ENCODE measurements around the gene ANKRD65.

The ANKRD65 gene

DNA sequence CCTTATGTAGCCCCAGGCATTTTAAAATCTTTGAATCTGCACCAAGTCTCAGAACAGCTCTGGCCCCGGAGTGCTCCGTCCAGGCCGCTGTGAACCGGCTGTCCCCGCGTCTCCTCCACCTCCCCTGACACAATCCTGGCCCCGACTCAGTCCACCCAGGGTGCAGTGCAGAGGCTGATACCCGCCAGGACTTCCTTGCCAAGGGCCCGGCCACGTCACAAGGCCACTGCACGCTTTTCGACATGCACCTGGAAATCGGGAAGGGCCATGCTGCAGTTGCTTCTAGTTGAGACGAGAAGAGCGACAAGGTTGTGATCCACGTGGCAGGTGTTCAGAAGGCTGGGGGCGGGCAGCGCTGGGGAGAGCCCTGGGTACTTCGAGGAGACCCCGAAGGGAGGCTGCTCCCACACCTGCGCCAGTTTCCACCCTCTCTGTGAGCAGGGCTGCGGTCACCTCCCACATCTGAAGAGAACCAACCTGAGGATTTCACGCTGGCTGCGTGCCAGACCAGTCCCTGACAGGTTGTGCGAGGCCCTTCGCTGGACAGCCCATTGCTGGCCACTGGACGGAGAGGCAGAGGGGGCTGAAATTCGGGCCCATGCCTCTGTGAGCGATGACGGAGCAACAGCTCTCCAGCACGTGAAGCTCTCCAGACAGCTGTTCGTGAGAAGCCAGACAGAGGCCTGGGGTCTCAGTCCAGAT lies 21.1 kb upstream of the ANKRD65 start:
- in situ Hi-C loops (cut with MboI; ENCODE audit: low sequenced_read_pairs), result no loop called here

- in situ Hi-C loops (cut with MboI; ENCODE audit: low sequenced_read_pairs), result no loop called here
These were observed 20.2 kb upstream of the ANKRD65 start for GRCh38 chr1:1441002-1441888.

- in situ Hi-C loops (cut with MboI; ENCODE audit: low sequenced_read_pairs), result no loop called here
These were observed 19.4 kb upstream of the ANKRD65 start for GRCh38 chr1:1440262-1441001.

GRCh38 chr1:1439546-1440261 lies 18.6 kb upstream of the ANKRD65 start:
- in situ Hi-C loops (cut with MboI; ENCODE audit: low sequenced_read_pairs), result no loop called here

DNA sequence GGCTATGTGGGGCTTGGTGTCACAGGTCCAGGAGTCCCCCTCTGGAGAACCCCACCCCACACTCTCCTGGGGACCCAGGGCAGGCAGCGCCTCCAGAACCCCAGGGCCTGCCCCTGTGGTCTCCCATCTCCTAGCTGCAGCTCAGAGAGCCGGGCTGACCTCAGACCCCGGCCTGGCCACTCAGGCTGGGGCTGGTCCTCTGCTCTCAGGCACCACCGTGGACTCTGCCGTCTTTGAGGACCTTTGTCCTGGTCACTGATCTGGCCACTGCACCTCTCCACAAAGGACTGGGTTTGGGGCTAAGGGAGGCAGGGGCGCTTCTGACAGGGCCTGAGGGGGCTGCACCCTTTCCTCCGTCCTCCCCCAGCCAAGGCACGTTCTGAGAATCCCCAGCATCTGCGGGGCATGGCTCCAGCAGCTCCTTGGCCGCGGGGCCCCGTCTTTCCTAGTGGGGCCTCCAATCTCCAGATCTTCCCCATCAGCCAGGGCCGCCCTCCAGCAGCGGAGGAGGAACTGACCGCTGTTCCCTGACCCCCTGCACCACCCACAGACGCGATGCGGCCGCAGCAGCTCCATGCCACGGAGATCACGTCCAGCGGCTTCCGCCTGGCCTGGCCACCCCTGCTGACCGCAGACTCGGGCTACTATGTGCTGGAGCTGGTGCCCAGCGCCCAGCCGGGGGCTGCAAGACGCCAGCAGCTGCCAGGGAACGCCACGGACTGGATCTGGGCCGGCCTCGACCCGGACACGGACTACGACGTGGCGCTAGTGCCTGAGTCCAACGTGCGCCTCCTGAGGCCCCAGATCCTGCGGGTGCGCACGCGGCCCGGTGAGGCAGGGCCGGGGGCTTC lies 17.7 kb upstream of the ANKRD65 start:
- in situ Hi-C loops (cut with MboI; ENCODE audit: low sequenced_read_pairs), result no loop called here

DNA sequence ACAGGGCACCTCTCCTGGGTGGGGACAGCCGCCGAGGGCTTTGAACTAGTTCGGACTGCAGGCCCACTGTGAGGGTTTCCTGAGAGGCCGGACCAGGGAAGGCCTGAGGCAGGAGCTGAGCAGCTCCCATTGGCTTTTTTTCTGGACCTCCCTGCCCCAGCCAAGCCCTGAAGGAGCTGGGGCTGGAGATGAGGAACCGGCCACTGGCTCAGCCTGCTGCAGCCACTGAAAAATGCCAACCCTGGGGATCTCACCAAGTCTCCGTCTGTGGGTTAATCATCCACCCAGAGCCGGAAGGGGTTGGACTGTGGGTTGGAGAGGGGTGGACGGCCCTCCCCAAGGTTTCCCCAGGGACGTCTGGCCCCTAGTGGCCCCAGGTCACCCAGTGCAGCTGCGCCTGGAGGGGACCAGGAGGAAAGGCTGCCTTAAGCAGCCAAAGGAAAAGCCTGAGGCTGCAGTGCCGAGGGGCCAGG lies 16.9 kb upstream of the ANKRD65 start:
- in situ Hi-C loops (cut with MboI; ENCODE audit: low sequenced_read_pairs), result no loop called here

GRCh38 chr1:1437033-1437903 lies 16.2 kb upstream of the ANKRD65 start:
- in situ Hi-C loops (cut with MboI; ENCODE audit: low sequenced_read_pairs), result no loop called here

DNA sequence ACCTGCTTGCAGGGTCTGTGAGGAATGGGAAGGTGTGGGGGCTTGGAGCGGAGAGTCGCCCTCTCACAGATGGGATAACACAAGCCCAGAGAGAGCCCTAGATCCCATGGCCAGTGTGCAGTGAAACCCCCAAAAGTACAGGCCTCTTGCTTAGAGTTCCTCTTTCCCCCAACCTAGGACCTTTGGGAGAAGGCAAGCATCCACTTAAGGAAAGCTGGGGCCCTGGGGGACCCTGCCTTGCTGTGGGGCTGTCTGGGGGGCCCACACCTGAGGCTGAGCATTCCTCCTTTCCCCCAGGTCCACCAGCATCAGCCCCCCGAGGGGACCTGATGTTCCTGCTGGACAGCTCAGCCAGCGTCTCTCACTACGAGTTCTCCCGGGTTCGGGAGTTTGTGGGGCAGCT lies 15.6 kb upstream of the ANKRD65 start:
- in situ Hi-C loops (cut with MboI; ENCODE audit: low sequenced_read_pairs), result no loop called here

GRCh38 chr1:1435911-1436629 lies 15.0 kb upstream of the ANKRD65 start:
- in situ Hi-C loops (cut with MboI; ENCODE audit: low sequenced_read_pairs), result no loop called here

- in situ Hi-C loops (cut with MboI; ENCODE audit: low sequenced_read_pairs), result no loop called here
These were observed 14.2 kb upstream of the ANKRD65 start, which contains the start of gene VWA1 for GRCh38 chr1:1435106-1435903. Gene VWA1 (plus strand): TSS chr1:1435690. CDS start chr1:1435749, 59 bp downstream.

GRCh38 chr1:1434824-1435105 lies 13.7 kb upstream of the ANKRD65 start:
- in situ Hi-C loops (cut with MboI; ENCODE audit: low sequenced_read_pairs), result no loop called here

DNA sequence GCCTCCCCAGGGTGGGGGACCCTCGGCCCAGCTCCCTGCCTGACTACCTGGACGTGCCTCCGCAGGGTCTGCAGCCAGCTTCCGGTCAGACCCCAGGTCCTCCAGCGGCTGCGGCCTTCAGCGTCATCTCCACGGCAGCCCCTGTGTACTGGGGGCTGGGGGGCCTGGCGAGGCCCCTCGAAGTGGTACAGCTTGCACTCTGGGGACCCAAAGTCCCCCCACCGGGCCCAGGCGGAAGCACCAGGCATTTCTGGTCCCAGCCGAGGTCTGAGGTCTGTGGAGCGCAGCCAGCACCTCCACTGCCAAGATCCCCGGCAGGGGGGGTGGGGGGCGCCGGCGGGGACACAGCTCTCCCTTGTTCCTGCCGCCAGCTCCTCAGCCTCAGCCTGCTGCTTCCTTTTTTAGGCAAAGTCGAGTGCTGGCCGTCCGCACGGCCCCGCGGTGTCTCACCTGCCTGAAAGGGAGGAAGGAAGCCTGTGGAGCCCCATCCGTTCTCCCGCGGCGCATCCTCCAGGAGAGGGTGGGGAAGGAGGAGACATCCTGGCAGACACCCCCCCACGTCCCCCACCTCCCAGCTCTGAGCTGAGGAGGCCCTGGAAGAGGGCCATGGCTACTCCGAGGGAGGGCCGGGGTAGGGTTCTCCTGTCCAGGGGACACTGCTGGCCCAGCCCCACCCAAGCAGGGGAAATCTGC lies 13.2 kb upstream of the ANKRD65 start:
- in situ Hi-C loops (cut with MboI; ENCODE audit: low sequenced_read_pairs), result no loop called here

DNA sequence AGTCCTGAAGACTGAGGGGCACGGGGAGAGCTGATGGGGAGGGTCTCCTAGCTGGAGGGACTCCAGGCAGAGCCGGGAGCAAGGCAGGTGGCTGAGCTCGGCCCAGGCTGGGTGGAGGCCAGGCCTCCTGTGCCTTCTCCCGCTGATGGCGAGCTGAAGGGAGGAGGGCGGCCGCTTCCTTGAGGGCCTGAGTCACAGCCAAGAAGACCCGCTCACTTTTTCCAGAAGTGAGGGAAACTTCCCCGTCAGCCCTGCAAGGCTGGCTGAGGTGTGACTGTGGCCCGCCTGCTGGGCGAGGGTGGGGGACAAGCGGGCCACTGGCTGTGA lies 12.7 kb upstream of the ANKRD65 start:
- in situ Hi-C loops (cut with MboI; ENCODE audit: low sequenced_read_pairs), result no loop called here

DNA sequence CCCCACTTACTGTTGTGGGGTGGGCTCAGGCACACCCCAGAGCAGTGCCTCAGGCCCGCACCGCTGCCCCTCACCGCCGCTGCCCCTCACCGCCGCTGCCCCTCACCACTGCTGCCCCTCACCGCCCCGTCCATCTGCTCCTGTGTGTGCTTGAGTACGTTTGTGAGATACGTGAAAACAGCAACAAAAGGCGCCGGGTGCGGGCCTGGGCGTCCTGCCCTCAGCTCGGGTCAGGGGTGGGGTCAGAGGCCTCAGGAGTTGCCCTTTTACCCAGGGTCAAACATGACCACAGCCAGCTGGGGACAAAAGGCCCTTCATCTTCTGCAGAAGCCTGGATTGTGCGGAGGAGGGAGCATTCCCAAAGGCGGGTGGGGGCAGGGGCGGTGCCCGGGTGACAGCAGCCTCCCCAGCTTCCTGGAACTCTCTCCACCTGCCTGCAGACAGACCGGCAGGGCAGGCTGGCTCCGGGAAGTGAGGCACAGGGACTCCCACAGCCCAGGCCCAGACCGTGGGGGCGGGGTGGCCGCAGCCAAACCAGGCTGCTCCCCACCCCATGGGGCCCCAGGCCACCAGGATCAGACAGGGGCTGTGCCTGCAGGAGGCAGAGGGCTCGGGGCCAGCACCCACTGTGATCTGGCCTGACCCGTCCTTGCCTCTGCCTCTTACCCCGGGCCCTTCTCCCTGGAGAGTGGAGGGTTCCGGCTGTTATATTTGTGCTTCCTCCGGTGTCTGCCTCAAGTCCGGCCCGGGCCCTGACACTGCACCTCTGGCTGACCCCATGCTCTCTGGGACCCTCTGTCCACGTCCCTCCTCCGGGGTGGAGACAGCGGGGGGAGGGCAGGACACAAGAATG lies 12.1 kb upstream of the ANKRD65 start:
- in situ Hi-C loops (cut with MboI; ENCODE audit: low sequenced_read_pairs), result no loop called here

DNA sequence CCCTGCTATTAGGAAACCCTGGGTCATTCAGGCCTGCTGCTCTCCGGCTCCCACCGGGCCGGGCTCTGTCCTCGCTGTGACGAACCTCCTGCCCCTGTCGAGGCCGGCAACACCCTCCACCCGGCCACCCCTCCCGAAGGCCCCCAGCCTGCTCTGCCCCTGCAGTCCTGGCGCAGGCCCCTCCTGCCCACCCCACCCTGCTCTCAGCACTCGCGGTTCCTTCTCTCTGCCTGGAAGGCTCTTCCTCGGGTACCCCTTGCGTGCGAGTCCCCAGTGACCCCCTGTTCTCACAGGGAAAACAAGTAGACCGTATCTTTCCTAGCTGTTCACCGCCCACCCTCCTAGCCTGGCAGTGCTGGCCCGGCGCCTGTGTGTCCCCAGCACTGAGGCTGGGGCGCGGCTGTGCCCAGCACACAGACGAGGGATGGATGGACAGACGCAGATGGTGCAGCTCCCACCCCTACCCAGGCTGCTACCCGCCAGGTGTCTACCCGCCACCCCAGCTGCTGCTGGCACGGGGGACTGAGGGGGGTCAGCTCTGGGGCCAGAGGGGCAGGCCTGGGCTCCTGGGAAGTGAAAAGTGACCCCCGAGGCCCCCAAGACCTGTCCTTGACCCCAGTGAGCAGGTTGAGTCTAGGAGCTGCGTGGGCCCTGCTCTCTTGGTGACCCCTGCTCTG lies 11.3 kb upstream of the ANKRD65 start:
- in situ Hi-C loops (cut with MboI; ENCODE audit: low sequenced_read_pairs), result no loop called here

DNA sequence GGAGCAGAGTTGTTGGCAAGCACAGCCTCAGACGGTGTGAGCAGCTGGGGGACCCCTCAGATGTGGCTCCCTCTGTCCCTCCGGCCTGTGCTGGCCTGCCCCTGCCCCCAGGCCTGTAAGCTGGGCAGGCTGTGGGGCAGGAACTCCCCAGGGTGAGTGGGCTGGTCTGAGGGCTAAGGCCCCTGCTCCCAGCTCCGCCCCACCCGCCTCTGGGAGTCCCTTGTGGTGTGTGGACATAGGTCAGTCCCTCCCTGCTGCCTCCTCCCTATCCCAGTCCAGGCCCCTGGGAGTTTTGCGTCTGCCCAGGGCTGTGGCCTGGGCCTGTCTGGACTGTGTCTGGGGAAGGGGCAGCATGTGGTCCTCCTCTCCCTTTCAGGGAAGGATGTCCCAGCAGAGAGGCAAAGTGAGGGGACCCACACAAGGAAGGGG lies 10.8 kb upstream of the ANKRD65 start:
- in situ Hi-C loops (cut with MboI; ENCODE audit: low sequenced_read_pairs), result no loop called here

All from hTERT RPE-1 (cell line).